A673 (cell line): ENCODE results near the gene MAST4.

ENCODE experiments used
- EZH2 ChIP-seq: fragments of 200-600 bp; sonication (generic); IDR thresholded peaks from 2 replicates; pipeline ENCODE4 v1.6.1; 2017; ENCODE audit warnings: borderline replicate concordance, low read depth, mild to moderate bottlenecking, mixed read lengths, antibody characterized with exemption, low read length; ENCODE audit not compliant: poor library complexity, severe bottlenecking
- TF ChIP-seq, protein P1 (sequence below): fragments of 300-800, 200-600 bp; sonication (generic); conservative IDR thresholded peaks from 2 replicates; pipeline ENCODE4 v1.5.1; 2017; ENCODE audit warnings: low read depth, mild to moderate bottlenecking, antibody characterized with exemption, low read length, moderate library complexity, mixed read lengths

DNA sequence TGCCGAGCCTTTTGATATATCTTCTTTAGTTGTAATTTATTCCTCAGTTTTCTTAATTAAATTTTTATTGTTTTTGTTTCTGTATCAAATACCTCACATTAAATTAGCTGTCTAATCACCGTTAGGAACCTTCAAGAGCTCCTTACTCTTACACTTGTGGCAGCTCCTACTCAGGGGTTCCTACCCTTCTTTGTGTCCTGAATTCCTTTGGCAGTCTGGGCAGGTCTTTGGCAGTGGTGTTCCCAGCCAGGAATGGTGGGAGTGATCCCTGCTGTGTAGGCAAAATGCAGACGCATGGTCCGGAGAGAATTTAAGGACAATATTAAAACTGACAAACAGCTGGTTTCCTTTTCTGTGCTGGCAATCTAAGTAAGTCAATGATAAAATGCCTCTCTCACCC lies 41.8 kb downstream of the MAST4 start:
- no peak for TF ChIP-seq EZH2
- TF ChIP-seq, protein P1, sequence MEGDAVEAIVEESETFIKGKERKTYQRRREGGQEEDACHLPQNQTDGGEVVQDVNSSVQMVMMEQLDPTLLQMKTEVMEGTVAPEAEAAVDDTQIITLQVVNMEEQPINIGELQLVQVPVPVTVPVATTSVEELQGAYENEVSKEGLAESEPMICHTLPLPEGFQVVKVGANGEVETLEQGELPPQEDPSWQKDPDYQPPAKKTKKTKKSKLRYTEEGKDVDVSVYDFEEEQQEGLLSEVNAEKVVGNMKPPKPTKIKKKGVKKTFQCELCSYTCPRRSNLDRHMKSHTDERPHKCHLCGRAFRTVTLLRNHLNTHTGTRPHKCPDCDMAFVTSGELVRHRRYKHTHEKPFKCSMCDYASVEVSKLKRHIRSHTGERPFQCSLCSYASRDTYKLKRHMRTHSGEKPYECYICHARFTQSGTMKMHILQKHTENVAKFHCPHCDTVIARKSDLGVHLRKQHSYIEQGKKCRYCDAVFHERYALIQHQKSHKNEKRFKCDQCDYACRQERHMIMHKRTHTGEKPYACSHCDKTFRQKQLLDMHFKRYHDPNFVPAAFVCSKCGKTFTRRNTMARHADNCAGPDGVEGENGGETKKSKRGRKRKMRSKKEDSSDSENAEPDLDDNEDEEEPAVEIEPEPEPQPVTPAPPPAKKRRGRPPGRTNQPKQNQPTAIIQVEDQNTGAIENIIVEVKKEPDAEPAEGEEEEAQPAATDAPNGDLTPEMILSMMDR: no peak
